OCI-LY3 (cell line): ENCODE measurements around the gene ABI2.

Experiments used
- H2AFZ ChIP-seq: fragments of 200-600, 300-600 bp; shearing (Covaris generic); 2 replicates; pipeline ENCODE4 v1.6.0; 2014; ENCODE audit warnings: antibody characterized with exemption, low read depth, low read length
- H3K27ac ChIP-seq: fragments of 200-600, 300-600 bp; sonication (generic); 2 replicates; pipeline ENCODE4 v1.5.1; 2014; ENCODE audit warnings: mild to moderate bottlenecking, low read length, moderate library complexity, mixed read lengths
- H3K27me3 ChIP-seq: fragments of 200-600, 300-600 bp; sonication (generic); 2 replicates; pipeline ENCODE4 v1.6.1; 2014; ENCODE audit warnings: low read depth, low read length, mixed read lengths
- H3K36me3 ChIP-seq: fragments of 200-600, 300-600 bp; sonication (generic); replicated peaks from 2 replicates; pipeline ENCODE3; 2014; ENCODE audit warnings: low read depth, low read length, mixed read lengths
- H3K4me1 ChIP-seq: fragments of 300-600, 200-600 bp; sonication (generic); 2 replicates; pipeline ENCODE4 v1.6.1; 2014; ENCODE audit warnings: low read length, mixed read lengths
- H3K4me2 ChIP-seq: fragments of 200-600, 300-600 bp; sonication (generic); 2 replicates; pipeline ENCODE4 v1.6.1; 2014; ENCODE audit warnings: low read length, mixed read lengths
- H3K4me3 ChIP-seq: fragments of 300-600, 200-600 bp; sonication (generic); 2 replicates; pipeline ENCODE4 v1.5.1; 2014; ENCODE audit warnings: antibody characterized with exemption, mild to moderate bottlenecking, low read length, moderate library complexity
- H3K79me2 ChIP-seq: fragments of 300-600, 200-600 bp; shearing (Covaris generic); 2 replicates; pipeline ENCODE4 v1.6.1; 2014; ENCODE audit warnings: mild to moderate bottlenecking, low read length, mixed read lengths
- H3K9ac ChIP-seq: fragments of 300-600, 200-600 bp; shearing (Covaris generic); 2 replicates; pipeline ENCODE4 v1.6.0; 2014; ENCODE audit warnings: mild to moderate bottlenecking, low read length, moderate library complexity
- H3K9me3 ChIP-seq: fragments of 200-600, 300-600 bp; shearing (Covaris generic); 2 replicates; pipeline ENCODE4 v1.6.1; 2014; ENCODE audit warnings: low read length, mixed read lengths; ENCODE audit not compliant: insufficient read depth
- H4K20me1 ChIP-seq: fragments of 200-600, 300-600 bp; sonication (generic); 2 replicates; pipeline ENCODE4 v1.6.1; 2016; ENCODE audit warnings: low read length, mixed read lengths; ENCODE audit not compliant: insufficient read depth
- CTCF ChIP-seq: fragments of 200-600, 300-600 bp; sonication (generic); IDR thresholded peaks from 2 replicates; pipeline ENCODE4 v1.5.1; 2014; ENCODE audit warnings: antibody characterized with exemption, low read length, low read depth
- EZH2phosphoT487 ChIP-seq: fragments of 200-600 bp; shearing (Covaris generic); IDR thresholded peaks from 2 replicates; pipeline ENCODE4 v1.6.1; 2018; ENCODE audit warnings: antibody characterized with exemption, mixed run types, low read depth

The ABI2 gene

GRCh38 chr2:203344667-203345066, 16.5 kb downstream of the ABI2 start:
- no peak overlapping the region for H2AFZ ChIP-seq
- no peaks in the 10 kb centered on the region for H3K9me3 ChIP-seq
- H3K9ac ChIP-seq, result no peak overlapping the region
- no peak overlapping the region for H3K4me3 ChIP-seq
- H3K36me3 ChIP-seq, result no peaks in the 10 kb centered on the region
- TF ChIP-seq EZH2phosphoT487, result no peak
- TF ChIP-seq CTCF, result no peak
- H3K4me1 ChIP-seq, result no peaks in the 10 kb centered on the region
- no peaks in the 10 kb centered on the region for H3K27me3 ChIP-seq
- 0 out of 2 replicates have a peak, but pooled peaks cover 3% of the 10 kb centered on the region for H3K79me2 ChIP-seq
- no peaks in the 10 kb centered on the region for H4K20me1 ChIP-seq
- H3K4me2 ChIP-seq, result no peak overlapping the region
- H3K27ac ChIP-seq, result no peak overlapping the region

- no peak overlapping the region for H3K9ac ChIP-seq
- no peak overlapping the region for H3K4me2 ChIP-seq
- H3K4me3 ChIP-seq, result no peak overlapping the region
- TF ChIP-seq CTCF (no peak), EZH2phosphoT487 (no peak)
- no peak overlapping the region for H2AFZ ChIP-seq
- H3K79me2 ChIP-seq, result 0 out of 2 replicates have a peak, but pooled peaks cover 3% of the 10 kb centered on the region
- H3K9me3 ChIP-seq, result no peaks in the 10 kb centered on the region
- no peaks in the 10 kb centered on the region for H3K36me3 ChIP-seq
- no peaks in the 10 kb centered on the region for H3K4me1 ChIP-seq
- no peaks in the 10 kb centered on the region for H4K20me1 ChIP-seq
- no peak overlapping the region for H3K27ac ChIP-seq
- H3K27me3 ChIP-seq, result no peaks in the 10 kb centered on the region
Observed at GRCh38 chr2:203346612-203347011, 18.4 kb downstream of the ABI2 start.

GRCh38 chr2:203347375-203347774, 19.2 kb downstream of the ABI2 start:
- Histone ChIP-seq H3K4me3 (no peak overlapping the region), H3K9ac (no peak overlapping the region), H3K4me2 (no peak overlapping the region), H3K27me3 (no peaks in the 10 kb centered on the region), H3K9me3 (no peaks in the 10 kb centered on the region), H3K27ac (no peak overlapping the region), H3K36me3 (no peaks in the 10 kb centered on the region), H2AFZ (no peak overlapping the region), H3K4me1 (no peaks in the 10 kb centered on the region), H4K20me1 (no peaks in the 10 kb centered on the region), H3K79me2 (0 out of 2 replicates have a peak, but pooled peaks cover 3% of the 10 kb centered on the region)
- TF ChIP-seq CTCF (no peak), EZH2phosphoT487 (no peak)

- Histone ChIP-seq H3K36me3 (no peaks in the 10 kb centered on the region), H3K4me3 (no peak overlapping the region), H3K79me2 (no peaks in the 10 kb centered on the region), H3K27me3 (no peaks in the 10 kb centered on the region), H3K27ac (no peak overlapping the region), H3K4me1 (no peaks in the 10 kb centered on the region), H3K9me3 (no peaks in the 10 kb centered on the region), H4K20me1 (no peaks in the 10 kb centered on the region), H3K4me2 (no peak overlapping the region), H2AFZ (no peak overlapping the region), H3K9ac (no peak overlapping the region)
- no peak for TF ChIP-seq CTCF
- no peak for TF ChIP-seq EZH2phosphoT487
Observed at GRCh38 chr2:203352604-203353255, 24.5 kb downstream of the ABI2 start.
